Nephron (organoid): ENCODE data around the gene ZNF804A.
"Not testable (repeated sequence)": the region's sequence is repeated elsewhere in the genome, so short reads cannot be mapped to it uniquely, and the experiment has no call there.

ENCODE experiments used
- H3K27ac Mint-ChIP-seq, 3 experiments: 2 replicates each; pipeline ENCODE4 v1.8.0; 2020; ENCODE audit warnings: mixed read lengths in 3 of 3, mild to moderate bottlenecking in 2 of 3, moderate library complexity in 1 of 3
- H3K27me3 Mint-ChIP-seq: 2 replicates; pipeline ENCODE4 v1.8.0; 2021; ENCODE audit warnings: low read depth, mild to moderate bottlenecking, moderate library complexity, mixed read lengths
- H3K36me3 Mint-ChIP-seq: 2 replicates; pipeline ENCODE4 v1.8.0; 2020; ENCODE audit warnings: low read depth, mixed read lengths
- H3K4me1 Mint-ChIP-seq: 2 replicates; pipeline ENCODE4 v1.8.0; 2020; ENCODE audit warnings: mixed read lengths
- H3K4me3 Mint-ChIP-seq, 3 experiments: 2 replicates each; pipeline ENCODE4 v1.8.0; 2020; ENCODE audit warnings: mild to moderate bottlenecking in 3 of 3, mixed read lengths in 3 of 3, moderate library complexity in 2 of 3
- H3K9me3 Mint-ChIP-seq: 2 replicates; pipeline ENCODE4 v1.8.0; 2020; ENCODE audit warnings: mixed read lengths
- TF ChIP-seq, protein P1 (sequence below), 3 experiments: fragments of 200-600 bp; sonication (generic); IDR thresholded peaks; one replicate each; pipeline ENCODE4 v1.5.0; 2021; ENCODE audit warnings: antibody characterized with exemption in 3 of 3; ENCODE audit not compliant: unreplicated experiment in 3 of 3

Gene ZNF804A

DNA sequence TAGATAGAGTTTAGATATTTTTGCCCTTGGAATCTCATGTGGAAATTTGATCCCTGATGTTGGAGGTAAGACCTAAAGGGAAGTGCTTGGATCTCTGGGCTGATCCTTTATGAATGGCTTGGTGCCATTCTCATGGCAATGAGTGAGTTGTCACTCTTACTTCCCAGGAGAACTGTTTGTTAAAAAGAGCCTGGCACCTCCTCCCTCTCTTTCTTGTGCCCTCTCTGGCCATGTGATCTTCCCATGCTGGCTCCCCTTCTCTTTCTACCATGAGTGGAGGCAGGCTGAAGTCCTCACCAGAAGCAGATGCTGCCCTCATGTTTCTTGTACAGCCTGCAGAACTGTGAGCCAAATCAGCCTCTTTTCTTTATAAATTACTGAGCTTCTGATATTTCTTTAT lies 276.9 kb downstream of the ZNF804A start:
- H3K27ac Mint-ChIP-seq: no peak overlapping the region
- no peaks in the 10 kb centered on the region for H3K36me3 Mint-ChIP-seq
- H3K4me1 Mint-ChIP-seq: no peaks in the 10 kb centered on the region
- H3K4me3 Mint-ChIP-seq: no peak overlapping the region
- TF ChIP-seq, protein P1, sequence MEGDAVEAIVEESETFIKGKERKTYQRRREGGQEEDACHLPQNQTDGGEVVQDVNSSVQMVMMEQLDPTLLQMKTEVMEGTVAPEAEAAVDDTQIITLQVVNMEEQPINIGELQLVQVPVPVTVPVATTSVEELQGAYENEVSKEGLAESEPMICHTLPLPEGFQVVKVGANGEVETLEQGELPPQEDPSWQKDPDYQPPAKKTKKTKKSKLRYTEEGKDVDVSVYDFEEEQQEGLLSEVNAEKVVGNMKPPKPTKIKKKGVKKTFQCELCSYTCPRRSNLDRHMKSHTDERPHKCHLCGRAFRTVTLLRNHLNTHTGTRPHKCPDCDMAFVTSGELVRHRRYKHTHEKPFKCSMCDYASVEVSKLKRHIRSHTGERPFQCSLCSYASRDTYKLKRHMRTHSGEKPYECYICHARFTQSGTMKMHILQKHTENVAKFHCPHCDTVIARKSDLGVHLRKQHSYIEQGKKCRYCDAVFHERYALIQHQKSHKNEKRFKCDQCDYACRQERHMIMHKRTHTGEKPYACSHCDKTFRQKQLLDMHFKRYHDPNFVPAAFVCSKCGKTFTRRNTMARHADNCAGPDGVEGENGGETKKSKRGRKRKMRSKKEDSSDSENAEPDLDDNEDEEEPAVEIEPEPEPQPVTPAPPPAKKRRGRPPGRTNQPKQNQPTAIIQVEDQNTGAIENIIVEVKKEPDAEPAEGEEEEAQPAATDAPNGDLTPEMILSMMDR (IDR thresholded peaks at IDR 0.05; ENCODE audit: unreplicated experiment in 3 of 3): no peak
- no peaks in the 10 kb centered on the region for H3K27me3 Mint-ChIP-seq
- no peaks in the 10 kb centered on the region for H3K9me3 Mint-ChIP-seq

DNA sequence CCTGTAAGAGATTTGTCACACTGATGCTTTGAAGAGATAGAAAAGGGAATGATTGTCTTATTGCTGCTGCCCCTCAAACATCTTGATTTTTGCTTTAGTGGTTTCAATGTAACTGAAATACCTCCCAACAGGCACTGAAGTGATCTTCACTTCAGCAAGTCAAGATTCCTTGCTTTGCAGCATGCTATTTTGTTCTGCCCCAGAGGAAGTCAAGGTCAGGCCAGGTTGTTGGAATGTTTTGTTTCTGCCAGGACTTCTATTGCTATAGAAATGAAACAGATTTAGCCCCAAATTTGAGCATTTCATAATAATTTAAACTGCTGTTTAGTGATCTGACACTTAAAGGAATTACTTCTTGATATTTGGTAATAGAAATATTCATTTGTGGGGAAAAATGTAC lies 277.6 kb downstream of the ZNF804A start:
- H3K4me1 Mint-ChIP-seq: no peaks in the 10 kb centered on the region
- no peaks in the 10 kb centered on the region for H3K27me3 Mint-ChIP-seq
- H3K9me3 Mint-ChIP-seq: no peaks in the 10 kb centered on the region
- TF ChIP-seq, protein P1 (IDR thresholded peaks at IDR 0.05; ENCODE audit: unreplicated experiment in 3 of 3): no peak
- no peaks in the 10 kb centered on the region for H3K36me3 Mint-ChIP-seq
- H3K4me3 Mint-ChIP-seq: no peak overlapping the region
- no peak overlapping the region for H3K27ac Mint-ChIP-seq

DNA sequence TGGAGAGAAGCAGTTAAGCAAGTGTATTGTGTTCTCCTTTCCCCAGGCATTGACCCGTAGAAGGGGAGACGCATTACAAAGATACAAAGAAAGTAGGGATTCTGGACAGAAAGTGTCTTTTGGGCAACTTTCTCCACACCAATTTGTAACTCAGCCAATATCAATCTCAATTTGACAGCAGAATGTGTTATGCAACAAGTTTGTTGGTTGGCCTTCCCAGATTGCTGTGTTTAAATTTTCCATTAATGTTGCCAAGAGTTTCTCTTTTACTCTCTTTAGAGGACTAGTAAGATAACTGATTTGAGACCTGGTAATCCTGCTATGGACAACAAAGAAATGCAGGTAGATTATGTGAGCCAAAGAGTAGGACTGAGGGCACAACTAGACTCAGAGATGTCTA lies 279.6 kb downstream of the ZNF804A start:
- peaks cover 9% of the 10 kb centered on the region for H3K9me3 Mint-ChIP-seq
- H3K27ac Mint-ChIP-seq: no peak overlapping the region
- no peaks in the 10 kb centered on the region for H3K4me1 Mint-ChIP-seq
- H3K36me3 Mint-ChIP-seq: no peaks in the 10 kb centered on the region
- TF ChIP-seq, protein P1 (IDR thresholded peaks at IDR 0.05; ENCODE audit: unreplicated experiment in 3 of 3): no peak
- H3K4me3 Mint-ChIP-seq: no peak overlapping the region
- no peaks in the 10 kb centered on the region for H3K27me3 Mint-ChIP-seq

DNA sequence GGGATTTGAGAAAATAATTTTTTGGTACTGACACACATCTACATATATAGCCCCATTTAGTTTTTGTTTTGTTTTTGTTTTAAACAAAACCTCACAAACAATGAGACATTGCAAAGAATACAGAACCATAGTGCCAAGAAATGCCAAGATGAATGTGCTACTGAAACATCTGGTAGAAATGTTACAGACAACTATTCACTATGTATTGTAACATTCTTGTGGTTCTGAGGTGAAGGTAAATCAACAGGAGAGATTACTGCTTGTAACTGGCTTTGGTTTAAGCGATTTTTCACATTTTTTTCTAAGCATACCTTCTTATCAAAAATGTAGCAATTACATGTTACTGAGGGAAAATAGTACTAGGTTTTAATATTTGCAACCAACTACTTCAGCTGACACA lies 281.3 kb downstream of the ZNF804A start:
- Mint-ChIP-seq H3K4me3 (no peak overlapping the region), H3K27ac (no peak overlapping the region), H3K9me3 (peaks cover 9% of the 10 kb centered on the region), H3K27me3 (no peaks in the 10 kb centered on the region), H3K4me1 (no peaks in the 10 kb centered on the region), H3K36me3 (no peaks in the 10 kb centered on the region)
- TF ChIP-seq, protein P1 (IDR thresholded peaks at IDR 0.05; ENCODE audit: unreplicated experiment in 3 of 3): no peak

DNA sequence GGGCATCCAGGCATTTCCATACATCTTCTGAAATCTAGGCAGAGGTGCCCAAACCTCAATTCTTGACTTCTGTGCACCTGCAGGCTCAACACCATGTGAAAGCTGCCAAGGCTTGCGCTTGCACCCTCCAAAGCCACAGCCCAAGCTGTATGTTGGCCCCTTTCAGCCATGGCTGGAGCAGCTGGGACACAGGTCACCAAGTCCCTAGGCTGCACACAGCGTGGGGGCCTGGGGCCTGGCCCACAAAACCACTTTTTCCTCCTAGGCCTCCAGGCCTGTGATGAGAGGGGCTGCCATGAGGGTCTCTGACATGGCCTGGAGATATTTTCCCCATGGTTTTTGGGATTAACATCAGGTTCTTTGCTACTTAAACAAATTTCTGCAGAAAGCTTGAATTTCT lies 288.3 kb downstream of the ZNF804A start:
- H3K27me3 Mint-ChIP-seq, H3K36me3 Mint-ChIP-seq, H3K4me3 Mint-ChIP-seq, H3K4me1 Mint-ChIP-seq, H3K27ac Mint-ChIP-seq: not testable (repeated sequence)
- peaks cover 28% of the 10 kb centered on the region for H3K9me3 Mint-ChIP-seq

DNA sequence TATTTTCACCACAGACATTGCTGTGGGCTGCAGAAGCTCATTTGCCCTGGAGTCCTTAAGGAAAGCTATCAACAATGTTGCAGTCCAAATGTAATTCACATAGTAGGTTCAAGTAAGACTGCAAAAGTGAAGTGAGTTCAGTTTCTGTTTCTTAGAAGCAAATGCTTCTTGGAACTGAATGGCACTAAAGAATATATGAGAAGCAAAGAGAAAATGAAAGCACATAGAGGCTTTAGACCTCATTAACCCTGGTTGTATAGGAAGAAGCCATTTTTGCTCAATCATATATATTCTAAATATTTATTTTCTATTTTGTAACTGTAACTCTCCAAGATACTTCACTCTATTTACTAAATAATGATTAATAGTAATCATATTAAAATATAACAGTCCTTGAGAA lies 292.0 kb downstream of the ZNF804A start:
- H3K4me1 Mint-ChIP-seq: no peaks in the 10 kb centered on the region
- H3K9me3 Mint-ChIP-seq: peaks cover 13% of the 10 kb centered on the region
- H3K27me3 Mint-ChIP-seq: no peaks in the 10 kb centered on the region
- H3K36me3 Mint-ChIP-seq: no peaks in the 10 kb centered on the region
- TF ChIP-seq, protein P1 (IDR thresholded peaks at IDR 0.05; ENCODE audit: unreplicated experiment in 3 of 3): no peak
- H3K27ac Mint-ChIP-seq: no peak overlapping the region
- no peak overlapping the region for H3K4me3 Mint-ChIP-seq
